ENCODE data around the gene BCS1L.
A peak's percentile ranks its signal among the peaks of the same experiment; 100 is the strongest.

BCS1L gene, protein sequence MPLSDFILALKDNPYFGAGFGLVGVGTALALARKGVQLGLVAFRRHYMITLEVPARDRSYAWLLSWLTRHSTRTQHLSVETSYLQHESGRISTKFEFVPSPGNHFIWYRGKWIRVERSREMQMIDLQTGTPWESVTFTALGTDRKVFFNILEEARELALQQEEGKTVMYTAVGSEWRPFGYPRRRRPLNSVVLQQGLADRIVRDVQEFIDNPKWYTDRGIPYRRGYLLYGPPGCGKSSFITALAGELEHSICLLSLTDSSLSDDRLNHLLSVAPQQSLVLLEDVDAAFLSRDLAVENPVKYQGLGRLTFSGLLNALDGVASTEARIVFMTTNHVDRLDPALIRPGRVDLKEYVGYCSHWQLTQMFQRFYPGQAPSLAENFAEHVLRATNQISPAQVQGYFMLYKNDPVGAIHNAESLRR

DNA sequence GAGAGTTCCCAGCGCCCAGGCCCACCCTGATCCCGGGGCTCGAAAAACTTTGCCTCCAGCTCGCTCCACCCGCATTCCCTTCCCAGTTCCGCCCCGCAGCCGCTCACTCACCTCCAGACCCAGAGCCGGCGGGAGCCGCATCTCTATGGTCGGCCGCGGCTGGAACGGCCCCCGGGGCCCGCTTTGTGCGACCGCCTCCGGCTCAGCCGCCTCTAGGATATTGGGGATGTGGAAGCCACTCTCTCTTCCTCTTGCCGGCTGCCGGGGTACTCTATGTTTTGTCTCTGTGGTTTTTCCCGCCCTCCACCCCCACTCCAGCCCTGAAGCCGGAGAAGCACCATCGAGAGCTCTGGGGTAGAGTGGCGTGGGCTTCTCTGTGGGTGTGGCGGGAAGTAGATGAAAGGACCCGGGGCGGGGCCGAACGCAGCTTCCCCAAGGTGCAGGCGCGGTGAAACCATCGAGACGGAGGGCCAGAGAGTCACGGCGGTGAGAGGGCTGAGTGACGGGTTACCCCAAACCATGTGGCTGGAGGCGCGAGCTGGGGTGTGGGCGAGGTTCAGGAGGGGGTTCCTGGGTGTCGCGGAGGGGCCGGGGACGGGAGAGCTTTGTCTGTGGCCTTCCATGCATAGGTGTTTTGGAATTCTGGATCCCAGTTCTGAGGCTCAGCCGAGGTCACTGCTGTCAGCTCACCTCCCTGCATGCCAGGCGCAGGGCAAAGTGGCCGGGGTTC lies at the start of gene BCS1L, which contains the start of gene ZNF142:
Gene BCS1L, plus strand, starts transcription at position 426 of the 730 bp plus-strand sequence. CDS start 1,305 bp downstream, outside the sequence.
Gene ZNF142, minus strand, starts transcription at position 366 of the 730 bp plus-strand sequence. CDS start 3,194 bp downstream, outside the sequence.
- Histone ChIP-seq H4K20me1 (peaks cover 0 to 44% (median 16%) of the 10 kb centered on the region in 11 experiments; a peak in 11 of 22 replicates), H3K9ac (peak within 1 kb of the TSS; percentile 78 to 92 (median 84)), H3K4me2 (peak within 1 kb of the TSS; percentile 87 to 98 (median 92)), H3K27ac (peak within 1 kb of the TSS; percentile 25 to 87 (median 81); a peak in 21 of 22 replicates), H3K27me3 (no peaks in the 10 kb centered on the region), H3K36me3 (peaks cover 58 to 76% (median 71%) of the 10 kb centered on the region in 11 experiments), H3K4me1 (peaks cover 10 to 33% (median 22%) of the 10 kb centered on the region in 10 experiments), H3K9me3 (replicated peaks in 1 of 11) (no peaks in the 10 kb centered on the region), H3K4me3 (peak within 1 kb of the TSS; percentile 78 to 98 (median 94))
- TF ChIP-seq Cebpa-rat (IDR thresholded peaks at IDR 0.05) = no peak

DNA sequence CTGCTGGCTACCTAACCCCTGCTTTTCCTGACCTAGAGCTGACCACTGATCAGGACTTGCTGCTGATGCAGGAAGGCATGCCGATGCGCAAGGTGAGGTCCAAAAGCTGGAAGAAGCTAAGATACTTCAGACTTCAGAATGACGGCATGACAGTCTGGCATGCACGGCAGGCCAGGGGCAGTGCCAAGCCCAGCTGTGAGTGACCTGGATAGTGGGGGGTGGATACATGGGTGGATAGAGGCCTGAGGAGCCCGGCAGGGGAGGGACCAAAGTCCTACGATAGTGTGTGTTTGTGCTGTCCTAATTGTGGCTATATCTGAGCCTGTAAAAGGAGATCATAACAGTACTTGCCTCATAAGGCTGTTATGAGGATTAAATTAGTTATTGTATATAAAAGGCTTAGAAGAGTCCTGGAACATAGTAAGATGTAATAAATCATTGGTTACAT lies 43.6 kb upstream of the BCS1L start:
- H3K4me3 ChIP-seq = no peak overlapping the region
- no peak for TF ChIP-seq Cebpa-rat (IDR thresholded peaks at IDR 0.05)
- H3K27ac ChIP-seq = no peak overlapping the region
- no peak overlapping the region for H3K4me2 ChIP-seq
- H3K36me3 ChIP-seq = no peaks in the 10 kb centered on the region; a peak in 1 of 22 replicates
- no peaks in the 10 kb centered on the region for H4K20me1 ChIP-seq
- H3K4me1 ChIP-seq = no peaks in the 10 kb centered on the region
- H3K9ac ChIP-seq = no peak overlapping the region
- no peaks in the 10 kb centered on the region for H3K27me3 ChIP-seq
- H3K9me3 ChIP-seq (replicated peaks in 1 of 11) = no peaks in the 10 kb centered on the region

DNA sequence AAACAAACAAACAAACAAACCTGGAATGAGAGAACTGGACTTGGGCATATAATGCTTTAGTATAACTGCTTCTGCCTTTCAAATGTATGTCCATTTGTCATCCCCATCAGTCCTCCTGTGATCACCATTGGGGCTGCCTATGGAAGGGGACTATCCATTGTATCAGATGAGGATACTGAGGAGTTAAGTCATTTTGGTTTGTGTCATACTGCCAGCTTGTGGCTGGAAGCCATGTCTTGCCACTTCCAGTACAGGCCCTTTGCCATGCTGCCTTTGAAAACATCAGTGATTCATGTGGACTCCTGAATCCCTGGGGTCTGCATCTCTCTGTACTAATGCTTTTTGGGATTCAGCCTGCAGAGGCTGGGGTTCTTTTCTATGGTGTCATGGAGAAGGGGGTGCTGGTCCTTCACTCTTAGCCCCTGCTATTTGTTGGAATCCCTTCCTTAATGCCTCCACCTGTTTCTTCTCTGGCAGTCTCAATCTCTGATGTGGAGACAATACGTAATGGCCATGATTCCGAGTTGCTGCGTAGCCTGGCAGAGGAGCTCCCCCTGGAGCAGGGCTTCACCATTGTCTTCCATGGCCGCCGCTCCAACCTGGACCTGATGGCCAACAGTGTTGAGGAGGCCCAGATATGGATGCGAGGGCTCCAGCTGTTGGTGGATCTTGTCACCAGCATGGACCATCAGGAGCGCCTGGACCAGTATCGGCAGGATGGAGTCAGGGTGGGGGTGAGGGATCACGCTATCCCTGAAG lies 41.2 kb upstream of the BCS1L start:
- no peak overlapping the region for H3K4me2 ChIP-seq
- no peaks in the 10 kb centered on the region; a peak in 1 of 22 replicates for H3K36me3 ChIP-seq
- H3K4me1 ChIP-seq = peaks cover 9 to 14% (median 11%) of the 10 kb centered on the region in 10 experiments
- no peaks in the 10 kb centered on the region for H3K27me3 ChIP-seq
- H4K20me1 ChIP-seq = no peaks in the 10 kb centered on the region
- no peak overlapping the region for H3K4me3 ChIP-seq
- no peak overlapping the region for H3K27ac ChIP-seq
- no peak overlapping the region for H3K9ac ChIP-seq
- TF ChIP-seq Cebpa-rat (IDR thresholded peaks at IDR 0.05) = no peak
- H3K9me3 ChIP-seq (replicated peaks in 1 of 11) = no peaks in the 10 kb centered on the region

DNA sequence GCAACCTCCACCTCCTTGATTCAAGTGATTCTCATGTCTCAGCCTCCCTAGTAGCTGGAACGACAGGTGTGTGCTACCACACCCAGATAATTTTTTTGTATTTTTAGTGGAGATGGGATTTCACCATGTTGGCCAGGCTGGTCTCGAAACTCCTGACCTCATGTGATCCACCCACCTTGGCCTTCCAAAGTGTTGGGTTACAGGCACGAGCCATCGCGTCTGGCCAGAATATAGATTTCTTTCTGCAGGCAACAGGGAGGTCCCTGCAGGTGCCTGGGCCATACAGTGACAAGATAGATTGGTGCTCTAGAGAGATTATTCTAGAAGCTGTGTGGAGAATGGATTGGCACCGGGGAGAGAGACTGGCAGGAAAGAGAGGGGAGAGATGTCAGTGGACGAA lies 38.5 kb upstream of the BCS1L start:
- Histone ChIP-seq H3K9ac (no peak overlapping the region), H3K4me1 (peaks cover 10 to 24% (median 13%) of the 10 kb centered on the region in 10 experiments), H4K20me1 (no peaks in the 10 kb centered on the region), H3K36me3 (peaks cover 0 to 4% (median 0%) of the 10 kb centered on the region in 11 experiments; a peak in 1 of 22 replicates), H3K27me3 (no peaks in the 10 kb centered on the region), H3K27ac (no peak overlapping the region), H3K9me3 (replicated peaks in 1 of 11) (no peaks in the 10 kb centered on the region), H3K4me2 (no peak overlapping the region), H3K4me3 (no peak overlapping the region)
- no peak for TF ChIP-seq Cebpa-rat (IDR thresholded peaks at IDR 0.05)

DNA sequence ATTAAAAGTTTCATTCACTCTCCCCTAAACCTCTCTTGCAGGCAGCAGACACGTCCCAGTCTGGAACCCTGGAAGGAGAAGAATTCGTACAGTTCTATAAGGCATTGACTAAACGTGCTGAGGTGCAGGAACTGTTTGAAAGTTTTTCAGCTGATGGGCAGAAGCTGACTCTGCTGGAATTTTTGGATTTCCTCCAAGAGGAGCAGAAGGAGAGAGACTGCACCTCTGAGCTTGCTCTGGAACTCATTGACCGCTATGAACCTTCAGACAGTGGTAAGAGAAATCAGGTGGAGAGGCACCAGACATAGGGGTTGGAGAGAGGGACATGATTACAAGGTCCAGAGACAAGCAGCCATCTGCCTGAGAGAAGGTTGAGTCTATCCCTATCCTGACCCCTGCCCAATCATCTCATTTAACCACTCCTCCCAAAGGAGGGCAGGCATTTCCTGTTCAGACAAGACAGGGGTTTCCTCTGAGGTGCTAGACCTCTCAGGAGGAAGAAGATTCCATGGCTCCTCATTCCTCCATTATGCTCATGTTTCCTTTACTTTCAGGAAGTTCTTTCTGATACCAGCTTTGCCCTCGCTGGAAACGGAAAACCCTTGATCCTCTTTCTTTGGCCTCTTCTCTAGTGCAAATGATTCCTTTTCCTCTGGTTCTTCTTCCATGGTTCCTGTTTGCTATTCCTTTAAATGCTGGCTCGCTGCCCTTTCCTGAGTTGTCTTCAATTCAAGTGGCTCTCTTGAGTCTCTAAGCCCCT lies 36.7 kb upstream of the BCS1L start:
- no peak for TF ChIP-seq Cebpa-rat (IDR thresholded peaks at IDR 0.05)
- Histone ChIP-seq H4K20me1 (no peaks in the 10 kb centered on the region), H3K4me1 (peaks cover 10 to 24% (median 13%) of the 10 kb centered on the region in 10 experiments), H3K9ac (peak overlapping the region in 3 of 11 experiments; percentile 7 to 63 (median 31); a peak in 5 of 22 replicates), H3K27me3 (no peaks in the 10 kb centered on the region), H3K27ac (peak overlapping the region in 5 of 11 experiments; percentile 19 to 80 (median 38); a peak in 7 of 22 replicates), H3K9me3 (replicated peaks in 1 of 11) (no peaks in the 10 kb centered on the region), H3K4me3 (peak overlapping the region in 3 of 10 experiments; percentile 0 to 31 (median 5); a peak in 2 of 20 replicates), H3K4me2 (peak overlapping the region; percentile 32 to 94 (median 62)), H3K36me3 (peaks cover 0 to 4% (median 0%) of the 10 kb centered on the region in 11 experiments; a peak in 1 of 22 replicates)

DNA sequence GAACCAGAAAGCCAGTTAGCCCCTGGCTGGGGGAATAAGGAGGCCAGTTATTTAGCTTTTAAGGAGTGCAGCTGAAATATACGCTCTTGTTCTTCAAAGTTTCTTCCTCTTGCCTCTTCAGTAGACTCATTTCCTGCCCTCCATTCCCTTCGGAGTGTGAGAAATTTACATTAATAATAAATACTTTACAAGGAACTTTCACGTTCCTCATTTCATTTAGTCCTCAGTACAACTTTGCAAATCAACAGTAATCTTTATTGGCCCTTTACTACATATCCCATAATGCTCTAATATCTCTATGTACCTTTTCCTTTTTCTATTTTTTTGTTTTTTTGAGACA lies 36.1 kb upstream of the BCS1L start:
- Histone ChIP-seq H3K4me1 (peaks cover 10 to 24% (median 13%) of the 10 kb centered on the region in 10 experiments), H3K9ac (peak overlapping the region in 3 of 11 experiments; percentile 7 to 63 (median 31); a peak in 5 of 22 replicates), H3K4me2 (peak overlapping the region; percentile 32 to 94 (median 62)), H4K20me1 (no peaks in the 10 kb centered on the region), H3K36me3 (peaks cover 0 to 4% (median 0%) of the 10 kb centered on the region in 11 experiments; a peak in 1 of 22 replicates), H3K27ac (peak overlapping the region in 5 of 11 experiments; percentile 19 to 80 (median 38); a peak in 7 of 22 replicates), H3K9me3 (replicated peaks in 1 of 11) (no peaks in the 10 kb centered on the region), H3K27me3 (no peaks in the 10 kb centered on the region), H3K4me3 (peak overlapping the region in 3 of 10 experiments; percentile 0 to 31 (median 5); a peak in 2 of 20 replicates)
- TF ChIP-seq Cebpa-rat (IDR thresholded peaks at IDR 0.05) = no peak

DNA sequence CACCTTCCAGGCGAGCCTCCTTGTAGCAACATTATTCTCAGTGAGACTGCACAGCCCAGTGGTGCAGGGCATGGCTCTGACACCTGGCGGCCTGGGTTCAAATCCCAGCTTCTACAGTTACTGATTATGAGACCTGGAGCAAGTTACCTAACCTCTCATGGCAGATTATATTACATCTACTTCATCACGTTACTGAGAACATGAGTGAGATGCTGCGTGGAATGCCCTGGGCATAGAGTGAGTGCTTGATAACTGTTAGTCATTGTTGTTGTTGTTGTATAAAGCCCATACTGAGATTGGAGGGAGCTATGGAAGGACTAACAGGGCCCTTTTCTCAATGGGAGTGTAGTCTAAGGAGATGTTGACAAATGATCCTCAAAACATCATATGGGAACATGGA lies 33.1 kb upstream of the BCS1L start:
- Histone ChIP-seq H4K20me1 (no peaks in the 10 kb centered on the region), H3K4me1 (peaks cover 22 to 34% (median 29%) of the 10 kb centered on the region in 10 experiments), H3K36me3 (0 out of 22 replicates have a peak, but pooled peaks cover 0 to 4% (median 0%) of the 10 kb centered on the region in 11 experiments), H3K4me3 (no peak overlapping the region), H3K27ac (no peak overlapping the region), H3K4me2 (no peak overlapping the region), H3K9me3 (replicated peaks in 1 of 11) (no peaks in the 10 kb centered on the region), H3K27me3 (no peaks in the 10 kb centered on the region), H3K9ac (no peak overlapping the region)
- TF ChIP-seq Cebpa-rat (IDR thresholded peaks at IDR 0.05) = no peak

DNA sequence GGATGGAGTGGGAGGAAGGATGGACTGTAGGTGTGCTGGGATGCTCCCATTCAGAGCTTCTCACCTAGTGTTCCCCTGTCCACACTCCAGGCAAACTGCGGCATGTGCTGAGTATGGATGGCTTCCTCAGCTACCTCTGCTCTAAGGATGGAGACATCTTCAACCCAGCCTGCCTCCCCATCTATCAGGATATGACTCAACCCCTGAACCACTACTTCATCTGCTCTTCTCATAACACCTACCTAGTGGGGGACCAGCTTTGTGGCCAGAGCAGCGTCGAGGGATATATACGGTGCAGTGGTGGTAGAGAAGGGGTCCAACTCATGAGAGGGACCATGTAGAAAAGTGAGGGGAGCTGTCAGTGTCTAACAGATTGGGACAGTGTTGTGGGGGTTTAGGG lies 31.5 kb upstream of the BCS1L start:
- H3K4me2 ChIP-seq = no peak overlapping the region
- no peak overlapping the region for H3K9ac ChIP-seq
- H3K27me3 ChIP-seq = no peaks in the 10 kb centered on the region
- H3K9me3 ChIP-seq (replicated peaks in 1 of 11) = no peaks in the 10 kb centered on the region
- H4K20me1 ChIP-seq = no peaks in the 10 kb centered on the region; a peak in 2 of 22 replicates
- peaks cover 13 to 28% (median 20%) of the 10 kb centered on the region in 10 experiments for H3K4me1 ChIP-seq
- no peak for TF ChIP-seq Cebpa-rat (IDR thresholded peaks at IDR 0.05)
- peaks cover 0 to 7% (median 3%) of the 10 kb centered on the region in 11 experiments; a peak in 12 of 22 replicates for H3K36me3 ChIP-seq
- no peak overlapping the region for H3K27ac ChIP-seq
- H3K4me3 ChIP-seq = no peak overlapping the region

Measured in BLaER1 treated with 17β-estradiol and CSF1 and Interleukin-3, amounts not matched to agents 10 nM and 100 nM (cell line).